GM12878 (cell line): ENCODE data around the gene MGA. TPM values are rescaled to one million over a fixed set of nuclear protein-coding genes. Genes with fewer than 3 reads are reported as not detected.

Experiments used
- ATAC-seq: fragments of 200-7000 bp; cut with Tn5 transposase; 3 replicates; pipeline ENCODE4 v1.9.1; 2020; ENCODE audit warnings: mild to moderate bottlenecking, moderate library complexity
- BruUV-seq: library from RNA; stranded (reverse); fragments of 400-500 nt; replicated peaks from 2 replicates; lab custom pipeline; 2021; lab: Mats Ljungman, UMichigan
- CTCF ChIA-PET: fragments of 300-600 bp; sonication (Branson Sonifier 250); formaldehyde crosslinking; extraction: SDS; loops from one replicate; lab custom pipeline; 2021; ENCODE audit warnings: inconsistent platforms; lab: Yijun Ruan, JAX
- POLR2A ChIA-PET: fragments of 350-600 bp; formaldehyde crosslinking; extraction: SDS; loops from one replicate; lab custom pipeline; 2021; ENCODE audit warnings: inconsistent platforms; lab: Charles Lee
- RAD21 ChIA-PET: fragments of 300-600 bp; sonication (Branson Sonifier 250); formaldehyde crosslinking; loops from one replicate; lab custom pipeline; 2023; ENCODE audit warnings: antibody characterized with exemption; ENCODE audit not compliant: unreplicated experiment; lab: Charles Lee
- SMC1A ChIA-PET: fragments of 300-600 bp; sonication (Branson Sonifier 250); formaldehyde crosslinking; loops from one replicate; lab custom pipeline; 2023; ENCODE audit not compliant: unreplicated experiment, uncharacterized antibody; lab: Charles Lee
- DNase-seq: peaks from one replicate; pipeline ENCODE4 v3.0.0-alpha.2; 2011; ENCODE audit warnings: low read depth, low spot score
- FAIRE-seq: peaks from 3 replicates; lab custom pipeline; 2011; peaks lifted over from hg19 to GRCh38; lab: Jason Lieb, UNC
- H2AFZ ChIP-seq: 2 replicates; pipeline ENCODE4 v1.6.0; 2011; ENCODE audit warnings: low read depth, low read length, control low read depth; ENCODE audit not compliant: control insufficient read depth
- H3K27ac ChIP-seq: 2 replicates; pipeline ENCODE4 v1.5.1; 2011; ENCODE audit warnings: control low read depth; ENCODE audit not compliant: control insufficient read depth, insufficient read depth
- H3K27me3 ChIP-seq, 2 experiments: replicated peaks in 1 of 2; 2 replicates each; pipeline versions ENCODE4 v1.6.0 to v1.6.1; 2011; ENCODE audit warnings: low read length in 1 of 2; ENCODE audit not compliant: control insufficient read depth in 2 of 2, insufficient read depth in 2 of 2
- H3K36me3 ChIP-seq, 2 experiments: 2 replicates each; pipeline ENCODE4 v1.5.1; 2011; ENCODE audit warnings: low read length in 1 of 2; ENCODE audit not compliant: control insufficient read depth in 2 of 2, insufficient read depth in 2 of 2
- H3K4me1 ChIP-seq: 2 replicates; pipeline ENCODE4 v1.6.1; 2011; ENCODE audit warnings: mild to moderate bottlenecking, low read length, moderate library complexity, mixed read lengths; ENCODE audit not compliant: control insufficient read depth, insufficient read depth
- H3K4me2 ChIP-seq: 2 replicates; pipeline ENCODE4 v1.6.0; 2011; ENCODE audit warnings: control low read depth; ENCODE audit not compliant: control insufficient read depth, insufficient read depth
- H3K4me3 ChIP-seq: fragments of 200-600 bp; sonication (generic); 2 replicates; pipeline ENCODE4 v1.5.1; 2016
- H3K79me2 ChIP-seq: 2 replicates; pipeline ENCODE4 v1.6.0; 2011; ENCODE audit warnings: low read length; ENCODE audit not compliant: control insufficient read depth, insufficient read depth
- H3K9ac ChIP-seq: 2 replicates; pipeline ENCODE4 v1.8.0; 2011; ENCODE audit warnings: low read length, control low read depth, mixed read lengths; ENCODE audit not compliant: control insufficient read depth, insufficient read depth
- H3K9me3 ChIP-seq: replicated peaks from 3 replicates; pipeline ENCODE4 v1.5.1; 2011; ENCODE audit warnings: mild to moderate bottlenecking, low read length; ENCODE audit not compliant: control insufficient read depth, insufficient read depth
- H4K20me1 ChIP-seq: 2 replicates; pipeline ENCODE4 v1.6.0; 2011; ENCODE audit not compliant: control insufficient read depth, insufficient read depth
- ATF7 ChIP-seq: fragments of 450-650 bp; IDR thresholded peaks from 2 replicates; pipeline ENCODE4 v1.6.1; 2016; ENCODE audit warnings: low read depth, mild to moderate bottlenecking
- BHLHE40 ChIP-seq, 2 experiments: fragments of 450-650 bp in 1 of 2; IDR thresholded peaks; 2 replicates each; pipeline ENCODE4 v1.6.1; 2011 to 2017; ENCODE audit warnings: low read depth in 2 of 2, borderline replicate concordance in 1 of 2, improper control_type of control experiment in 1 of 2, low read length in 1 of 2, mild to moderate bottlenecking in 1 of 2
- CBX5 ChIP-seq: sonication (generic); IDR thresholded peaks from 2 replicates; pipeline ENCODE4 v1.6.1; 2016; ENCODE audit warnings: low read depth, moderate library complexity, mild to moderate bottlenecking, inconsistent platforms
- EED ChIP-seq: sonication (generic); IDR thresholded peaks from 2 replicates; pipeline ENCODE4 v1.6.1; 2016; ENCODE audit warnings: antibody characterized with exemption, low read depth
- HDAC2 ChIP-seq: fragments of 200-600 bp; sonication (generic); IDR thresholded peaks from 2 replicates; pipeline ENCODE4 v1.6.1; 2017
- IKZF1 ChIP-seq: fragments of 450-650 bp; conservative IDR thresholded peaks from 2 replicates; pipeline ENCODE4 v1.6.1; 2017; ENCODE audit warnings: antibody characterized with exemption, mild to moderate bottlenecking
- IKZF2 ChIP-seq, 2 experiments: fragments of 450-650 bp; IDR thresholded peaks; 2 replicates each; pipeline ENCODE4 v1.6.1; 2017; ENCODE audit warnings: mild to moderate bottlenecking in 2 of 2, moderate library complexity in 2 of 2
- MEF2B ChIP-seq: fragments of 450-650 bp; IDR thresholded peaks from 2 replicates; pipeline ENCODE4 v1.6.1; 2018; ENCODE audit warnings: mild to moderate bottlenecking, moderate library complexity; ENCODE audit not compliant: partially characterized antibody, poor library complexity, severe bottlenecking
- MTA2 ChIP-seq: fragments of 450-650 bp; IDR thresholded peaks from 2 replicates; pipeline ENCODE4 v1.6.1; 2016; ENCODE audit warnings: low read depth, mild to moderate bottlenecking, moderate library complexity
- MXI1 ChIP-seq: fragments of 150-350 bp; IDR thresholded peaks from 2 replicates; pipeline ENCODE4 v1.6.1; 2011; ENCODE audit warnings: low read depth, mild to moderate bottlenecking, inconsistent platforms, low read length, improper control_type of control experiment
- NR2F1 ChIP-seq: fragments of 450-650 bp; conservative IDR thresholded peaks from 2 replicates; pipeline ENCODE4 v1.6.1; 2017; ENCODE audit warnings: mild to moderate bottlenecking
- RBBP5 ChIP-seq: fragments of 200-600 bp; sonication (generic); conservative IDR thresholded peaks from 2 replicates; pipeline ENCODE4 v1.6.1; 2016
- RELB ChIP-seq: fragments of 450-650 bp; IDR thresholded peaks from 2 replicates; pipeline ENCODE4 v1.6.1; 2017; ENCODE audit warnings: low read depth, mild to moderate bottlenecking, moderate library complexity
- RUNX3 ChIP-seq: IDR thresholded peaks from 2 replicates; pipeline ENCODE4 v1.6.1; 2012; ENCODE audit warnings: low read length, inconsistent platforms
- SMARCA5 ChIP-seq: fragments of 450-650 bp; IDR thresholded peaks from 2 replicates; pipeline ENCODE4 v1.6.1; 2017; ENCODE audit warnings: mild to moderate bottlenecking
- SREBF1 ChIP-seq: IDR thresholded peaks from 2 replicates; pipeline ENCODE4 v1.6.1; 2012; ENCODE audit warnings: mild to moderate bottlenecking, low read length
- WGBS: methylation state at CpG from one replicate; pipeline ENCODE4 v1.1.6; 2016; ENCODE audit warnings: low lambda C conversion rate; ENCODE audit not compliant: insufficient replicate concordance, insufficient coverage; ENCODE audit errors: missing lambda C conversion rate; 5-methylcytosine and 5-hydroxymethylcytosine counted together
- in situ Hi-C: fragments of 300-500 bp; cut with MboI; formaldehyde crosslinking; loops from 9 replicates; pipeline ENCODE4 v1.14.3; 2018; ENCODE audit warnings: mixed read lengths
- intact Hi-C: fragments of 100-400 bp; cut with micrococcal nuclease; formaldehyde crosslinking; loops from one replicate; pipeline ENCODE4 v1.14.2; 2022; ENCODE audit not compliant: unreplicated experiment
- polyA plus RNA-seq, 11 experiments: library from polyadenylated mRNA; depleted of rRNA in 4 of 11; unstranded in 6 of 11; stranded (reverse) in 5 of 11; fragments of >200 nt; fragmentation: Nextera tagmentation in 4 of 11; fragmentation: Illumina TruSeq in 1 of 11; extraction: Ambion mirVana in 4 of 11; extraction: Trizol in 1 of 11; gene quantifications; 1 replicate in 1 of 11; 2 replicates in 10 of 11; pipeline versions ENCODE4 v1.2.1 to v1.2.3, GENCODE V29; 2011 to 2016; ENCODE audit warnings: inconsistent platforms in 2 of 11, missing spikeins in 2 of 11, low read depth in 1 of 11
- total RNA-seq, 4 experiments: library from RNA; depleted of rRNA in 3 of 4; stranded (reverse); fragments of >200 nt in 3 of 4; fragmentation: Illumina TruSeq in 1 of 4; extraction: Trizol in 1 of 4; gene quantifications; 2 replicates each; pipeline versions ENCODE4 v1.2.1 to v1.2.3, GENCODE V29; 2013 to 2021

The MGA gene
- total and polyA plus RNA-seq, 10 of the 15 experiments (the other 5 are each of a cell fraction or from before 2014, with no cell fraction given) = 2.6 to 29.6 (median 17.0) TPM

GRCh38 chr15:41790756-41791546 is 130.7 kb downstream of the MGA start:
- Histone ChIP-seq H3K36me3 (no peaks in the 10 kb centered on the region; a peak in 1 of 4 replicates), H3K4me1 (peaks cover 33% of the 10 kb centered on the region), H3K9me3 (no peaks in the 10 kb centered on the region), H3K4me3 (no peak overlapping the region), H3K4me2 (peak overlapping the region; percentile 67)
- SMC1A ChIA-PET = interaction anchor here (0.6 to 12.8 kb wide), 9 partner anchors 8 to 325 kb away, joined by 3 to 189 read pairs (median 3); partner anchors contain the start of gene MAPKBP1
- no TSS peak for BruUV-seq
- FAIRE-seq (no peak), ATAC-seq (peak; percentile 73)
- CTCF ChIA-PET = interaction anchor here (2.0 to 12.6 kb wide), 2 partner anchors 16 to 20 kb away, joined by 9 to 179 read pairs; partner anchors contain the start of gene MAPKBP1
- intact Hi-C loops (loop anchor here (2.0 kb wide), 1 partner anchor 16 kb away; the partner anchor contains the start of gene MAPKBP1), in situ Hi-C loops (no loop called here)
- RAD21 ChIA-PET = interaction anchor here (12.8 kb wide), 1 partner anchor 14 kb away, joined by 169 read pairs; the partner anchor contains the start of gene MAPKBP1
- 0 out of 2 replicates have a peak, but pooled peaks have one; percentile 44 for TF ChIP-seq SMARCA5
- TF ChIP-seq ATF7 = 0 out of 2 replicates have a peak, but pooled peaks have one; percentile 14
- TF ChIP-seq EED = peak; percentile 41
- no peak for TF ChIP-seq MXI1
- peak; percentile 34; the same call in 1 of the 2 replicates for TF ChIP-seq RUNX3
- no peak for TF ChIP-seq RBBP5
- no peak for TF ChIP-seq NR2F1
- TF ChIP-seq CBX5 = no peak
- TF ChIP-seq IKZF1 = peak; percentile 51; the same call in 1 of the 2 replicates
- 0 out of 2 replicates have a peak, but pooled peaks have one; percentile 37 for TF ChIP-seq RELB
- TF ChIP-seq SREBF1 = no peak
- peak; percentile 61 for TF ChIP-seq MEF2B
- 0 out of 2 replicates have a peak, but pooled peaks have one; percentile 11 for TF ChIP-seq MTA2
- TF ChIP-seq BHLHE40 (IDR thresholded peaks at IDR 0.05; ENCODE audit: borderline replicate concordance in 1 of 2, low read depth in 2 of 2, low read length in 1 of 2) = peak; percentile 65 to 73
- TF ChIP-seq IKZF2 (IDR thresholded peaks at IDR 0.05) = peak; percentile 48 to 49; a peak in 1 of 4 replicates
- no peak for TF ChIP-seq HDAC2
- TF ChIP-seq, all 136 proteins: peak for 10
- no peaks in the 10 kb centered on the region for H4K20me1 ChIP-seq
- peaks cover 27% of the 10 kb centered on the region for H3K79me2 ChIP-seq
- DNase-seq = no peak
- WGBS = 54% methylated on average over 5 of the region's 5 CpGs
- peak overlapping the region; percentile 37; the same call in 1 of the 2 replicates for H2AFZ ChIP-seq
- H3K9ac ChIP-seq = no peak overlapping the region
- H3K27me3 ChIP-seq = no peaks in the 10 kb centered on the region
- POLR2A ChIA-PET = interaction anchor here (0.5 to 12.8 kb wide), 3 partner anchors 8 to 1440 kb away, joined by 3 to 170 read pairs (median 4); partner anchors contain the start of gene MAPKBP1
- peak overlapping the region; percentile 64 for H3K27ac ChIP-seq
